ENCODE data around the gene PTGDR2. TPM values are rescaled to one million over a fixed set of nuclear protein-coding genes. Genes with fewer than 3 reads are reported as not detected.

Gene PTGDR2
- polyA plus RNA-seq, 2 of the 4 experiments (the other 2 are of a cell fraction), result 0.09 to 0.19 TPM

GRCh38 chr11:60847896-60848295 lies 7.9 kb downstream of the PTGDR2 start:
- Histone ChIP-seq H3K9me3 (no peaks in the 10 kb centered on the region), H3K4me2 (no peak overlapping the region), H3K27ac (no peak overlapping the region), H3K4me3 (no peak overlapping the region), H3K4me1 (peaks cover 14% of the 10 kb centered on the region; the same call in 1 of the 3 replicates)
- ATAC-seq (no peak), FAIRE-seq (no peak), DNase-seq (ENCODE audit: low read depth in 1 of 2, low spot score in 1 of 2) (no peak)
- WGBS (ENCODE audit: missing lambda C conversion rate), result 91% methylated on average over 12 of the region's 12 CpGs
- CTCF ChIA-PET, result interaction anchor here (3.6 kb wide), 1 partner anchor 51 kb away, joined by 17 read pairs; no protein-coding TSS in a partner anchor
- TF ChIP-seq E2F6 (IDR thresholded peaks at IDR 0.05; ENCODE audit: borderline replicate concordance, low read depth) (no peak), EHMT2 (IDR thresholded peaks at IDR 0.05; ENCODE audit: low read depth) (no peak), RFX5 (IDR thresholded peaks at IDR 0.05) (no peak), ZNF302 (CRISPR knock-in tag; IDR thresholded peaks at IDR 0.05) (no peak), RARB (CRISPR knock-in tag; IDR thresholded peaks at IDR 0.05) (no peak), EHF (CRISPR knock-in tag; IDR thresholded peaks at IDR 0.05) (no peak), BHLHE40 (IDR thresholded peaks at IDR 0.05; ENCODE audit: low read depth, low read length) (no peak), PHF8 (IDR thresholded peaks at IDR 0.05; ENCODE audit: borderline replicate concordance, low read depth) (no peak), USF2 (IDR thresholded peaks at IDR 0.05) (no peak), JUNB (IDR thresholded peaks at IDR 0.05) (no peak), POLR2AphosphoS2 (conservative IDR thresholded peaks at IDR 0.05; ENCODE audit: low read length) (no peak), CBX2 (IDR thresholded peaks at IDR 0.05; ENCODE audit: borderline replicate concordance, low read depth) (no peak), ELK1 (IDR thresholded peaks at IDR 0.05; ENCODE audit: low read depth, low read length) (no peak), ESRRA (IDR thresholded peaks at IDR 0.05; ENCODE audit: borderline replicate concordance, low read length) (no peak), GATA3 (IDR thresholded peaks at IDR 0.05; ENCODE audit: borderline replicate concordance) (no peak), HOXB13 (CRISPR knock-in tag; IDR thresholded peaks at IDR 0.05; ENCODE audit: low read depth) (no peak), NR3C1 (IDR thresholded peaks at IDR 0.05) (no peak), FOXS1 (CRISPR knock-in tag; IDR thresholded peaks at IDR 0.05) (no peak), JUN (IDR thresholded peaks at IDR 0.05) (no peak), CTCF (IDR thresholded peaks at IDR 0.05) (no peak)
- POLR2A ChIA-PET, result no interaction called here

GRCh38 chr11:60847281-60847680 lies 8.5 kb downstream of the PTGDR2 start:
- CTCF ChIA-PET, result interaction anchor here (1.4 to 3.6 kb wide), 2 partner anchors 16 to 51 kb away, joined by 8 to 17 read pairs; no protein-coding TSS in a partner anchor
- WGBS (ENCODE audit: missing lambda C conversion rate), result 74% methylated on average over 13 of the region's 13 CpGs
- FAIRE-seq (no peak), ATAC-seq (no peak), DNase-seq (ENCODE audit: low read depth in 1 of 2, low spot score in 1 of 2) (no peak)
- no peak for TF ChIP-seq TFCP2L1 (CRISPR knock-in tag; IDR thresholded peaks at IDR 0.05)
- no peak for TF ChIP-seq ATOH8 (CRISPR knock-in tag; IDR thresholded peaks at IDR 0.05; ENCODE audit: low read depth)
- no peak for TF ChIP-seq POLR2AphosphoS2 (conservative IDR thresholded peaks at IDR 0.05; ENCODE audit: low read length)
- no peak for TF ChIP-seq EHMT2 (IDR thresholded peaks at IDR 0.05; ENCODE audit: low read depth)
- no peak for TF ChIP-seq JUN (IDR thresholded peaks at IDR 0.05)
- TF ChIP-seq RAD21 (conservative IDR thresholded peaks at IDR 0.05 in 1 of 2, IDR thresholded peaks at IDR 0.05 in 1 of 2), result no peak
- no peak for TF ChIP-seq EP300 (IDR thresholded peaks at IDR 0.05)
- no peak for TF ChIP-seq SREBF2 (IDR thresholded peaks at IDR 0.05)
- TF ChIP-seq HES2 (IDR thresholded peaks at IDR 0.05), result no peak
- no peak for TF ChIP-seq HMGXB4 (CRISPR knock-in tag; IDR thresholded peaks at IDR 0.05; ENCODE audit: borderline replicate concordance)
- TF ChIP-seq NR3C1 (IDR thresholded peaks at IDR 0.05), result no peak
- TF ChIP-seq RARB (CRISPR knock-in tag; IDR thresholded peaks at IDR 0.05), result no peak
- Histone ChIP-seq H3K4me1 (peaks cover 14% of the 10 kb centered on the region; the same call in 1 of the 3 replicates), H3K27ac (no peak overlapping the region), H3K9me3 (no peaks in the 10 kb centered on the region), H3K4me2 (no peak overlapping the region), H3K4me3 (no peak overlapping the region)
- POLR2A ChIA-PET, result no interaction called here
